ENCODE data around the gene HNRNPUL2.

HNRNPUL2 gene

GRCh38 chr11:62727872-62728170 is 564 bp upstream of the HNRNPUL2 start:
- DNase-seq (ENCODE audit: extremely low read depth in 1 of 2, low read depth in 1 of 2) = peak; percentile 59 to 84

- peak in 1 of 2 donors; percentile 16 for DNase-seq (ENCODE audit: extremely low read depth in 1 of 2, low read depth in 1 of 2)
Observed at GRCh38 chr11:62726915-62727164, 417 bp downstream of the HNRNPUL2 start.

DNA sequence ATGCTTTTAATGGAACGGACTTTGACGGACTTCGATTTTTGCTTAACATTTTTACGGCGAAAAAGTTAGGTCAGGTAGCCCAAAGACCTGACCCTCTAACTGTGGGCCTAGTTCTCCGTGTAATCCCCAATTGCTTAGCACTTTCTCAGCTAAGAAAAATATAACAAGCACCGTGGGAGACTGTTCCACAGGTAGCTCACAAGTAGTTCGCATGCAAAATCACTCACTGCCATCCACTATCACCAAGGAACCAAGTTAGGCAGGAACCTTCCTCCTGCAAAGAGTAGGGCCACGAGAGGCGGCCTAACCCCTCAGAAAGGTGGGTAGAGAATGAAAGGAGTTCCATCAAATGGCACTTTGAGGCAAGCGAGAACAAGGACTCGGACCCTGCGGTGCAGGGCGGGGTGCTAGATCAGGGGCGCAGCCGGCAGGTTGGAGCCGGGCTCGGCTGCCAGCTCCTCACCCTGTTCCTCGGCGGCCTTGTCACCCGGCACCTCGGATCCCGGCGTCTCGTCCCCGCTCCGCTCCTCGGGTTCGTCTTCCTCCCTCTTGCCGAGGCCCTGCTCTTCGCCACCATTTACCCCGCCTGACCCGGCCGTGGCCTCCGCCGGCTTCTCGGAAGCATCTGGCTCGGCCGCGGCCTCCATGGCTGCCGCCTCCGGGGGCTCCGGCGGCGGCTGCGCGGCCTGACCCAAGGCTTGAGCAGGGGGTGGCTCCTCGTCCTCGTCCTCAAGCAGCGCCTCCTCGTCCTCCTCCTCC is 922 bp downstream of the HNRNPUL2 start:
- DNase-seq (ENCODE audit: extremely low read depth in 1 of 2, low read depth in 1 of 2) = no peak

- no peak for DNase-seq (ENCODE audit: extremely low read depth in 1 of 2, low read depth in 1 of 2)
Observed at GRCh38 chr11:62725646-62726045, 1.6 kb downstream of the HNRNPUL2 start.

DNA sequence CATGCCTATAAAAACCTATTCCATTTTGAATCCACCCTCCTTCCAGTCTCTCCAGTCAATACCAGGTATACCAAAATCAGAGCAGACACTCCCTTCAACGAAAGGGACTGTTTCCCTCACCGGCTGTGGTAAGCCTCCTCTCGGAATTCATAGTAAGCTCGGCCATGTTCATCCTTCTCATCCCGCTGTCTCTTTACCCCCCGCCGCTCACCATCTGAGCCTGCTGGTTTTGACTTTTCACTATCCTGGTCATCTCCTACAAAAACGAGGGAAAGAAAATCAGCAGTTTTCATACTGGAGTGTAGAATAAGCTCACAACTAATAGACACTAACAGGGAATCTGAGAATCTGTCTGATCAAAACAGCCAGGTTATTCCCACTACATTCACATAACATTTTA is 3.1 kb downstream of the HNRNPUL2 start:
- DNase-seq (ENCODE audit: extremely low read depth in 1 of 2, low read depth in 1 of 2) = no peak

DNA sequence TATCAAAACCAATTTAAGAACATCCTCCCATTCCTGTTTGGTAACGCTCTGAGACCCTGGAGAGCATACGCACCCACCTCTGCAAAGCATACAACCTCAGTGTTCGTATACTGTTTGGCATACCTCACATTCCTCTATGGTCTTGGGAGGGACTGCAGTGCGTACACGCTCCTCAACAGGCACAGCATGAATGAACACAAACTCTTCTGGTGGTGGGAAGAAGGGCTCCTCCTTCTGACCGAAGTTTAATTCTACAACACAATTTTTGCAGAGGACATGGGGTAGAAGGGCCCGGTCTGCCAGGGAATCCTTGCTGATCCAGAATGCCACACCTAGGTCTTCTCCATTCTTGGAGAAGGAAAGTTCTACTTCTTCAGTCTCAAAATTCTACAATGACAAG is 5.3 kb downstream of the HNRNPUL2 start:
- DNase-seq (ENCODE audit: extremely low read depth in 1 of 2, low read depth in 1 of 2) = no peak

- no peak for DNase-seq (ENCODE audit: extremely low read depth in 1 of 2, low read depth in 1 of 2)
Observed at GRCh38 chr11:62719302-62719978, 7.8 kb downstream of the HNRNPUL2 start.

DNA sequence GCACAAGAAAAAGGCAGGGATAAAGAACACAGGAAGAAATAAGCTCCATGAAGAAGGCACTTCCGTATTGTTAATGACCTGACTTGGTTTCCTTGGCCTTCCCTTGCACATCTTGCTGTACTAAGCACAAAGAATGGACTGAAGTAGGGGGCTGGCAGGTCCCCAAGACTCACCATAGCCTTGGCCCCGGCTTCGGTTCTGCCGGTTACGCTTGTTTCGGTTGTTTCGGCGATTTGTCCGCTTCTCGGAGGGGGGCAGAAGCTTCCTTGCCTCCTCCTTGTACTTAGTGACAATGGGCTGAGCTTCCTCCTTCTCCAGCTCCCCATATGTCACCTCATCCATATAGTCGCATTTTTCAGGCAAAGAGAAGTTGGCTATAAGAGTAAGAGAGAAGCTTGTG is 10.4 kb downstream of the HNRNPUL2 start:
- DNase-seq (ENCODE audit: extremely low read depth in 1 of 2, low read depth in 1 of 2) = no peak

GRCh38 chr11:62716206-62716605 is 11.1 kb downstream of the HNRNPUL2 start:
- no peak for DNase-seq (ENCODE audit: extremely low read depth in 1 of 2, low read depth in 1 of 2)

DNA sequence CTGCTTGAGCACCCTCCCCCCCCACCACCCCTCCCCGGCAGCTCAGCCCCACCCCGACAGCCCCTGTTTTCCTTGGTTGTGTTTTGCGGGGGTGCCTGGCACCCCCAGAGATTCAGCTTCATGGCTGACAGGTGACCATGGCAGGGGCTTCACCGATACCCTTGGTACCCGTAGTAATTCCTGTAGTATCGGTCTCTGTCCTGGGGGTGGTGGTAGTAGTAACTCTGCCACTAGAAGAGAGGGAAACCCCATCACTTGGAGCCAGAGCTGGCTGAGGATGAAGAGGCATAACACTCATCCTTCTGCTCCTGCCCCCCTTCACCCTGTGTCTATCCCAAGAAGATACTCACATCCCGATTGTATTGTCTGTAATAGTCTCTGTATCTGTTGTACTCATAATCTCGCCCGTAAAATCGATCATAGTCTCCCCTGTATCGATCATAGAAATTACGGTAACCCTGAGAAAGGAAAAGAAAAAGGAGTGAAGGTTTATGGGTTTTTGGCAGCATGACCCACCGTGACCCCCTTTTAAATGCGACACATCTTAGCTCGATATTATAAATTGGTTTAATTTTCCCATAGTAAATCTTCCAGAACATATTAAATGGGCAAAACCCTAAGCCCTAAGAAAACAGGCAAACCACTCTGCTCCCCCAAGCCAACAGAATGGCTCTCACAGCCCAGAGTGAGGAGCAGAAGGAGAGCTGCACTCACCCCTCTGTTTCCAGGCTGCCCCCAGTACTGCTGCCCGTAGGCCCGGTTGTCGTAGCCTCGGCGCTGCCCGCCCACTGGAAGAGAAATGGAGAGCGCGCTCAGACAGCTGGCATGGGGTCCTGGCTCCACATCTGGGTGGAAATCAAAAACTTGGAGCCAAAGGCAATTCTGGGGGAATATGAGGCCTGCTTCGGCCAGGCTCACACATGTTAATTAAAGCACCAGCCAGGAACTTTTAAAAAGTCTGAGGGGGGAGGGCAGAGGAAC is 11.8 kb downstream of the HNRNPUL2 start:
- no peak for DNase-seq (ENCODE audit: extremely low read depth in 1 of 2, low read depth in 1 of 2)

- DNase-seq (ENCODE audit: extremely low read depth in 1 of 2, low read depth in 1 of 2) = no peak
Observed at GRCh38 chr11:62713343-62713742, 13.9 kb downstream of the HNRNPUL2 start.

- no peak for DNase-seq (ENCODE audit: extremely low read depth in 1 of 2, low read depth in 1 of 2)
Observed at GRCh38 chr11:62712861-62713260, 14.4 kb downstream of the HNRNPUL2 start.

- DNase-seq (ENCODE audit: extremely low read depth in 1 of 2, low read depth in 1 of 2) = no peak
Observed at GRCh38 chr11:62712276-62712812, 14.9 kb downstream of the HNRNPUL2 start.

DNA sequence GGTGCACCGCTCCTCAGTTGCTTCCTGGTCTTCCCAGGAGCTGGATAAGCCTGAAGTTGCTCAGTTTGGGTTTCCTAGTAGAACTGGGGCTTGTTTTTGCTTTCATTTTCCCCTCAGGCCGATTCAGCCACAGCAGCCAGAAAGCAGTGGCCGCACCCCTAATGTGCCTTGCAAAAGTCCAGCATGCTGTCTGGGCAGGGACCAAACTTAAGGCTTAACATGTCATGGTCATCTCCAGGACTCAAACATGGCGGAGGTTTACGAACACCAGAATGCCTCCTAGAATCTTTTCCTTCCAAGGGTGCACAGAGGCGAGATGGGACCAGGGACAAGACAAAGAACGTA is 17.3 kb downstream of the HNRNPUL2 start:
- no peak for DNase-seq (ENCODE audit: extremely low read depth in 1 of 2, low read depth in 1 of 2)

DNA sequence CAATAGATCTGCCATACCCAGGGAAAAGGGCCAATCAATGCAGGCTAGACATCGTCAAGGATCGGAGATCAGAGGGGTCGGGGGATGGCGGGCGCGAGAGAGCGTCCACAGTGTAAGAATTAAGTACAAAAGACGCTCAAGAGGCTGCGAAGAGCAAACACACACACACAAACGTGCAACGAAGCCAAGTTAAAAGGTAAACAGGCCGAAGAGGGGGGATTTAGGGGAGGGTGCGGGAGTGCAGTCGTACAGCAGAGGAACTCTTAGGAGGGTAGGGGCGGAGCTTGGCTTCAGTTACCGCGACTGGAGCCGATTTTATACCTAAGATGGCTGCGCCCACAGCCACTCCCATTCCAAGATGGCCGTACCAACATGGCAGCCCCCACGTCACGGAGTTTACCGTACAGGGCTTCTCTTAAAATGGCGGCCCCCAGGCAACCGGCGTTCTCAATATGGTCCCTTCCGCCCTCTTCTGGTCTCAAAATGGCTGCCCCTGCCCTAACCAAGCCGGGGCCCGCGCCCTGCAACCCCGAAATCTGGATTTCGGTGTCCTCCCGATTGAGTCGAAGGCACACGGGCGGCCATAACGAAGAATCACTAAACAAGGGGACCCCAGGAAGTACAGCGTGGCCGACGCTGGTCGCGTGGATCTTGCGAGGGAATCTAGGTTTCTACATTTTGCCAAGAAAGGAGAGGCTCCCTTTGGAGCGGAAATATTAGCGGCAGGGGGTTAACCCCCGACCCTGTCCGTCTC is 17.8 kb downstream of the HNRNPUL2 start:
- peak; percentile 82 to 95 for DNase-seq (ENCODE audit: extremely low read depth in 1 of 2, low read depth in 1 of 2)

DNA sequence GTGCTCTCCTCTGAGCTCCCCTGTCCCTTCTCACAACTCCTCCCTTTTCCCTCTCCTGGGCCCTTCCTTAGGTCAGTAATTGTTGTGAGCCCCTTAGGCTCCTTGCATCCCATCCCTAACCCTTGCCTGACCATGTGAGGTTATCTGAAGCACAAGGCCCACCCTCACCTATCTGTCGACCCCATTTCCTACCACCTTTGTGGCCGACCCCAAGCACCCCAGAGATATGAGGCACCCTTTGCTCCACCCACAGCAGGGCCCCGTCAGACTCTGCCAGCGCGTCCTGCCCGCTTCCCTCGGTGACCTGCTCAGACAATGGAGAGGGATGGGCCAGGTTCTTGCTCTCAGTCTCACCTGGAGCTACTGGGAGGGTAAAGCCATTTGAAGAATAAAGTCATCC is 18.5 kb downstream of the HNRNPUL2 start:
- DNase-seq (ENCODE audit: extremely low read depth in 1 of 2, low read depth in 1 of 2) = peak in 1 of 2 donors; percentile 44

GRCh38 chr11:62708392-62708791 is 18.9 kb downstream of the HNRNPUL2 start:
- no peak for DNase-seq (ENCODE audit: extremely low read depth in 1 of 2, low read depth in 1 of 2)

DNA sequence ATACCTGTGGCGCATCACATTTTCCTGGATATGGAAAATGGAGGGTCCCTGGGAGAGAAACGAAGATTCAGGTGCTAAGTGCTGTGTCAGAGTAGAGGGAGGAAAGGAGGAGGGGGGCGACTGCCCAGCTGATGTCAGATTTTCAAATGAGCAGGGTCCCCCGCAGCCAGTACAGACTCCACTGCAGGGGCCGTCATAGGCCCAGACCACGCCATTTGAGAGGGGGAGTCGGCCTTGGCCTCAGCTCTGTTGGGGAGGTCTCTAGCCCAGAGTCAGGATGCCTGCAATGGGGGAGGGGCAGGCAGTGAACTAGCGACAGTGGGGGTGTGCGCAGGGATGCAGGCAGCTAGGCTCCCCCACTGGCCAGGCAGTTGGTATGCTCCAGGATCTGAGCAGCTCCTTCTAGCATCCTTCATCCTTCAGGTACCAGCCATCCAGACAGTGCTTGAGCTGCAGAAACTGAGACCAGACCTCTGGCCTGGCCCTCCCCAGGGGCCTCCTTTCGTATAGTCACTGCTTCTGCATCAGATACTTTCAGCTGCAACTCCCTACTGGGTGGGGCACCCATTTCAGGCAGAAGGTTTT is 19.9 kb downstream of the HNRNPUL2 start, which contains the start of the genes BSCL2 and GNG3:
BSCL2 (minus strand) TSS at position 148 of the 585 bp plus-strand sequence. CDS start 229 bp downstream, outside the sequence.
GNG3 (plus strand) TSS at position 400 of the 585 bp plus-strand sequence. CDS start 620 bp downstream, outside the sequence.
- no peak for DNase-seq (ENCODE audit: extremely low read depth in 1 of 2, low read depth in 1 of 2)

- no peak for DNase-seq (ENCODE audit: extremely low read depth in 1 of 2, low read depth in 1 of 2)
Observed at GRCh38 chr11:62706850-62707247, 20.4 kb downstream of the HNRNPUL2 start.

All from stimulated activated CD8-positive, alpha-beta memory T cell treated with anti-CD3 and anti-CD28 coated beads, Interleukin-7, amount 100 ng/mL, for 48 hours (primary cell).